GM19023 (cell line): ENCODE results near the gene EML4.
A peak's percentile ranks its signal among the peaks of the same experiment; 100 is the strongest.

ENCODE experiments used
- ATAC-seq: cut with Tn5 transposase; IDR thresholded peaks from one replicate; pipeline ENCODE4 v1.9.1; 2021; ENCODE audit warnings: mild to moderate bottlenecking, moderate library complexity; ENCODE audit not compliant: unreplicated experiment

EML4 gene

DNA sequence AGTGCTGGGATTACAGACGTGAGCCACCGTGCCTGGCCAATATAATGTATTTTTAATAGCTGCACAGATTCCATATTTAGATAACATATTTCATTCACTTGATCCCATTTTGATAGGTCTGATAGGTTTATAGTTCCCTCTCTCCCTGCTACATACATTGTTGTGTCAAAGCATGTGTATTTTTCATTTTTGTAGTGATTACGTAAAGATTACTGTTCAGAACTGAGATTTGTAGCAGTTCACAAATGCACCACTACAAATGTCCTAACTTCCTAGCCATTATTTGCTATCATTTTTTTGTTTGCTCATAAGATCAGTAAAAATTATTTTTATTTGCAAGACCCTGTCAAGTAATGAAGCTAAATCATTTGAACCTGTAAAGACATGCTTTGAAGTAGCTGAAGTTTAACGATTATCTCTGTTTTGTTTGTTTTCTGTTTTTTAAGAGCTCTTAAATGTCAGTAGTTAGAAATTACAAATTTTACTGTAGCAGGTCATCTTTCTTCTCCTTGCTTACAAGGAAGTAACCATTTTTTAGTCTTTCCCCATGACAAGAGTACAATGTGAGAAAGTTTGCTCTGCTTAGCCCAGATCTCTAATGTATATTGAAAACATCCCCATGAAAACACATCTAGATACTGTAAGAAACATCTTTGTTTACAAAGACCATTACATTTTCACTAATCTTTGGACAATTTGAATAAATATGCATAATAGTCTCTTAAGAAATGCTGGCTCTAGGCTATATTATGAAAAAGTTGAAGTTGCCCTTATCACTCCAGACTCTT is 54.1 kb downstream of the EML4 start:
- ATAC-seq = no peak

DNA sequence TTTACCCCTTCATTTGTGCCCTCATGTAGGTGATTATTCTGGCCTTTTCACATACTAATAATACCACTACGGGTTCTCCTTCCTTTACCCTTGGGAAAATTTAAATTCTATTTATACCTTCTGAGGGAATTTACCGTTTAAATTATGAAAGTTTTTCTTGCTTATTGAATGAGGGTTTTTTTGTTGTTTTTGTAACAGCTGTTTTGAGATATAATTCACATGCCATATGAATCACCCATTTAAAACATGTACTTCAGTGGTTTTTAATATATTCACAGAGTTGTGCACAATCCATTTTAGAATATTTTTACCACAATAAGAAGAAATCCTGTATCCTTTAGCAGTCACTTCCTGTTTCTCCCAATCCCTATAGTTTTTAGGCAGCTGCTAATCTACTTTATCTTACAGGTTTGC is 54.7 kb downstream of the EML4 start:
- ATAC-seq = no peak

DNA sequence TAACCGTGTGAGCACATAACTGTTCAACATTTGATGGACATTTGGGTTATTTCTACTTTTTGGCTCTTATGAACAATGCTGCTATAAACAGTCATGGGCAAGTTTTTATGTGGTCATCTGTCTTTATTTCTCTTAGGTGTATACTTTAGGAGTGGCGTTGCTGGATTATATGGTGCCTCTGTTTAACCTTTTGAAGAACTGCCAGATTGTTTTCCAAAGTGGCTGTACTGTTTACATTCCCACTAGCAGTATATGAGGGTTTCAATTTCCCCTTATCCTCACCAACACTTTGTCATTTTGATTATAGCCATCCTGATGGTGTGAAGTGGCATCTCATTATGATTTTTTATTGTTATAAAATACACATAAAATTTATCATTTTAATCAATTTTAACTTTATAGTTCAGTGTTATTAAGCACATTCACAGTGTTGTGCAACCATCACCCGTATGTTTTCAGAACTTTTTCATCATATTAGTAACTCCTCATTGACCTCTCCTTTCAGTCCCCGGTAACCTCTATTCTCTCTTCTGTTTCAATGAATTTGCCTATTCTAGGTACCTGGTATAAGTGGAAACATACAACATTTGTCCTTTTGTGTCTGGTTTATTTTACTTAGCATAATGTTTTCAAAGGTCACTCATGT is 55.4 kb downstream of the EML4 start:
- ATAC-seq = no peak

DNA sequence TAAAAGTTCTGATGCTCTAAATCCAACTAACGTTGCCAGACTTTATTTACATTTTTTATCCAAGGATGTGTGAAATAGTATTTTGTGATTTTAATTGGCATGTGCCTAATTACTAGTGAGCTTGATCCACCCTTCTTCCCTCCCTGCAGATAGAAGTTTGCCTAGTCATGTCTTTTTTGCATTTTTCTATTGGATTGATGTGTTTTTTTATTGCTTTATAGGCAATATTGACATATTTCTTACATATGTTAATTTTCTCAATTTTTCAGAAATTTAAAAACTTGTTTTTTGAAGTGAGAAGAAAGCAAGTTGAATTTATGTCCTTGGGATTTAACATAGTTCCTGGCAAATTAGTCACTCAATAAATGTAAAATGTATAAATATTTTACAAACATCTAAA is 56.4 kb downstream of the EML4 start:
- no peak for ATAC-seq

DNA sequence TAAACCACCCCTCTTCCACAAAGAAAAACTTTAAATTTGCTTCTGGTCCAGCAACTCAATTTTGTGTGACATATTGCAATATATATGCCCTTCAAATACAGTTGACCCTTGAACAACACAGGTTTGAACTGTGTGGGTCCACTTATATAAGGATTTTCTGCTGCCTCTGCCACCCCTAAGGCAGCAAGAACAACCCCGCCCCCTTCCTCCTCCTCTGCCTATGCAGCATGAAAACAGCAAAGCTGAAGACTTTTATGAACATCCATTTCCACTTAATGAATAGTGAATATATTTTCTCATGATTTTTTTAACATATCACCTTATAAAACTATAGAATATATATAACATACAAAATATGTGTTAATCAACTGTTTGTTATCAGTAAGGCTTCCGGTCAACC is 58.3 kb downstream of the EML4 start:
- ATAC-seq = no peak

DNA sequence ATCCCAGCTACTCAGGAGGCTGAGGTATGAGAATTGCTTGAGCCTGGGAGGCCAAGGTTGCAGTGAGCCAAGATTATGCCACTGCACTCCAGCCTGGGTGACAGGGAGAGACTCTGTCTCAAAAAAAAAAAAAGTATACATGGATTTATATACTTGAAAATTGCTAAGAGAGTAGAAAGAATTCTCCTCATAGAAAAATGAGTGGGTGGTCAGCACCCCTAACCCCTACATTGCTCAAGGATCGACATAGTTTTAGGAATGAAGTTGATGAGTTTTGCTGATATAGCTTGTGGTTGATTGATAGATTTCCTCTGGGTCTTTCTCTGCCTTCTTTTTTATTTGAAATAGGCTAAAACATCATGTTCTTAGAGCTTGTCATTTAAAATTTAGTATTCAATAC is 58.9 kb downstream of the EML4 start:
- no peak for ATAC-seq

DNA sequence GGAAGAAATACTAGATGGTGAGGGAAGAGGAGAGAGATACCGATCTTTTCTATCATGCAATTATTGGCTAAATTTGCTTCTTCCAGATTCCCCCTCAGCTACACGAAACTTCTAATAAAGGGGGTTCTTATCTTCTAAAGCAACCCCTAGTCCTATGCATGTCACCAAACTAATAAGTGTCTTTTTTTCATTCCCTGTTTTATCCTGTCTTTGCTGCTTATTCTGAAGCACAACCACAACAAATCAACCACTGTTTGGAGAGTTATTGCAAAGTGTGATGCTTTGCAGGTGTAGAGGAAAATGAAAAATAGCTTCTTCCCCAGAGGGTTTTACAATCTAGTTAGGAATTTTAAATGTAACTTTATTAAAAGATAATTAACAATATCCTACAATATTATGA is 60.8 kb downstream of the EML4 start:
- ATAC-seq = no peak

DNA sequence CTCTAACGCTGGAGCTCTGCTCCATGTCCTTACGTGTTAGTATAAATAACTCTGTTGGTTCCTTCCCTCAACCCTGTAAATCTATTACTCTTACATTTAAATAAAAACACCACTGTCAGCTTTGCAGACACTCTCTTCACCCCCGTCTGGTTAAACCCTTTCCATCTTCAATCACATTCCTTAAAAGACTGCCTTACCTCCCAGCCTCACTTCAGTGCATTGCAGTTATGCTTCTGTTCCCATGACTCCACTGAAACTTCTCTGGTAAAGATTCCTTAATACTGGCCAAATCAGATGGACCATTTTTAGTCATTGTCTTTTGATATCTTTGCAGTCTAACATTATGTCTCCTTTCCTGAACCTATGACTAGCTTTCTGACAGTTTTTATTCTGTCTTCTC is 61.7 kb downstream of the EML4 start:
- no peak for ATAC-seq

DNA sequence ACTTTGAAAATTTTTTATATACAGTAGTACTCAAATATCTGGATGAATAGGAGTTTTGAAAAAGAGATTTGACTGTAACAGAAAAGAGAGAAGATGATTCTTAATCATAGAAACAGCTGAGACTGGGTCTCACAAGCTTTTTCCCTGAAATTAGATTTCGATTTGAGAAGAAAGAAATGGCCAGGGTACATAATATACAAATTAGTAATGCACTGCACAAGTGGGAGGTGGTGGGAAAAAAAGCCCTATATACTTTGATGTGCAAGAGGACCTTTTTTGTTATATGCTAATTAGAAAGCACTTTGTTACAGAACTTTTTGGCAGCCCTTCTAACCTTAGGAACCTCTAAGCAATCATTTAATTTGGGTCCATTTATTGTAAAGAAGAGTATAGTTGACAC is 62.9 kb downstream of the EML4 start:
- ATAC-seq = no peak

DNA sequence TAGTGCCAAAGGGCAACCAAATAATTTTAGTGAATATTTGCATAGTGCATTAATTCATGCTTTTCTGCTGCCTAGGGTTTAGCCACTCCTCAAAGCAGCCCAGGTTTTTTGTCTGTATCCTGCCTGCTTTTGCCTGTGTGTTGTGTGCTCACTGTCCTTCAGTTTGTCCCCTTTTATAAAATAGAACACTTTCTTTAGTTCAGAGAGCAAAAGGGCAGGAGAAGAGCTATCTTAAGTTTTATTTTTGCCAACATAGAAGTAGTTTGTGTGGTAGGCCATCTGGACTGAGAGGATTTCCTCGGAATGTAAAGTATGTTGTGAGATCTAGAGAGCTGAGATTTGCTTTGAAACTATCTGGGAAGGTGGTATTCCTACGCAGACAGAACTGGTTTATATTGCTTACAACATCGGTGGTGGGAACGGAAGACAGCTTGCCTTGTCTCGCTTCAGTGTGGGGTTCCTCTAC is 64.9 kb downstream of the EML4 start:
- no peak for ATAC-seq

DNA sequence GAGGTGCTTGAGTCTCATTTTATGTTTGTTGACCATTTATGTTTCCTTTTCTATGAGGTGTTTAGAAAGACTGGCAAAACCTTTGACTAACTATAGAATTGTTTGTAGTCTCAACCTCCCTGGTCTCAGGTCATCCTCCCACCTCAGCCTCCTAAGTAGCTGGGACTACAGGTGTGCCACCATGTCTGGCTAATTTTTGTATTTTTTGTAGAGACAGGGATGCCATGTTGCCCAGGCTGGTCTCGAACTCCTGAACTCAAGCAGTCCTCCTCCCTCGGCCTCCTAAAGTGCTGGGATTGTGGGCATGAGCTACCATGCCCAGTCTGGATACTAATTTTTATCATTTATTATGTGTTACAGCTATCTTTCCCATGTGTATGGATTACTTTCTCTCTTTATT is 67.8 kb downstream of the EML4 start:
- ATAC-seq = no peak

DNA sequence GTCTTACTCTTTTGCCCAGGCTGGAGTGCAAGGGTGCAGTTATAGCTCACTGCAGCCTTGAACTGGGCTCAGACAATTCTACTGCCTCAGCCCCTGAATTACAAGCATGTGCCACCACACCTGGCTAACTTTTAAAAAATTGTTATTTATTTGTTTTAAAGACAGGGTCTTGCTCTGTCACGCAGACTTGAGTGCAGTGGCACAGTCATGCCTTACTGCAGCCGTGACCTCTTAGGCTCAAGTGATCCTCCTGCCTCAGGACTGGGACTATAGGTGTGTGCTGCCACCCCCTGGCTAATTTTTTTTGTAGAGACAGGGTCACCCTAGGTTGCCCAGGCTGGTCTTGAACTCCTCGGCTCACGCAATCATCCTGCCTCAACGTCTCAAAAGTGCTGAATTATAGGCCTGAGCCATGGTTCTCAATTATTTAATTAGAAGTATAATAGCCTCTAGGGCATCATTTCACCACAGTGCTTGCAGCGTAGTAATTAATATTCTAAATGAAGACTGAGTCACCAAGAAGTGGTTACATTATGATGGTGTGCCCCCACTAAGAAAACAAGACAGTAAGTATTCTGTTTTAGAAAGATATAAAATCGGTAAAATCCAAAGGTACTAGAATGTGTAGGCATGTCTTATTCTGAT is 69.6 kb downstream of the EML4 start:
- ATAC-seq = peak; percentile 92

DNA sequence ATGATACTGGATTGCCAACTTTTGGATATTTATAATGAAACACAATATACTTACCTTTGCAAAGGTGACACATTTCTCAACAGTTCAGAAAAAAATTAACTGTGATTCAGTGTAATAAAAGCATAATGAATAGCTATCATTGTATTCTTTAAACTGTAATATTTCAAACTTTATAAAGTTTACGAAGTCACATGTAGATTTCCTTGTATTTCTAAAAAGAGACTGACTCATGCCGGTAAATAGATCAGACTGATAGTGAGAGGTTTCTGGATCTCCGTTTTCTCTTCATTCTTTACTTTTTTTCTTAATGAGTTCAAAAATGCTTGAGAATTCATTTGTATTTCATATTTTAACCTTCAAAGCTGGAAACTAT is 70.1 kb downstream of the EML4 start:
- ATAC-seq = no peak

DNA sequence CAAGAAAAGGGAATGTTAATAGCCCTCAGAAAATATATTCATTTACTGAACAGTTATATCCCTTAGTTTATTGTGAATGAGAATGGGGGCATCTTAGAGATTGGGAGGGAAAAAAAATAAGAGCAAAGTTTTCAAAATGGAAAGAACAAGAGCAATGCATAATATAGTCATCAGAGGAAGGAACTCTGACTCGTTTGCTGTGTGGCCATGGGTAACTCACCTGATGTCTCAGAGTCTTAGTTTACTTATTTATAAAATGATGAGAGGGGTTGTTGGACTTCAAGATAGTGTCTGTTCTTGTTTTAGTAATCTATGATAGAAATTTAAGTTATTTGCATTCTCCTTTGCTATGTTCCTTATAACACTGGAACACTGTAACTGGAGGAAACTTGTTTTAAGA is 70.7 kb downstream of the EML4 start:
- no peak for ATAC-seq

DNA sequence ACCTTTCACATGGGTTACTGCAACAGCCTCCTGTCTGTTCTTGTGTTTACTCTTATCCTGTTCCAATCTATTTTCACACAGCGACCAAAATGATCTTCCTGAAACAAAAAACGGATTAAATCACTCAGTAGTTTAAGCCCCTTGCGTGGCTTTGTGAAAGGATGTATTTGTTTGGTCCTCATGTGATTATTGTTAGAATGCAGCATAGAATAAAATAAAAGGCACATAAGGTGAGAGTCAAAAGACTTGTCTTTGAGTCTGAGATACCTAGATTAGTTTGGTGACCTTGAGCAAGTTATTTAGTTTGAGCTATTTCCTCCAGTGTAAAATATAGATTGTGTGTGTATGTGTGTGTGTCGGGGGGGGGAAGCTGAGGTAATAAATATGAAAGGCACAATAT is 72.4 kb downstream of the EML4 start:
- no peak for ATAC-seq

DNA sequence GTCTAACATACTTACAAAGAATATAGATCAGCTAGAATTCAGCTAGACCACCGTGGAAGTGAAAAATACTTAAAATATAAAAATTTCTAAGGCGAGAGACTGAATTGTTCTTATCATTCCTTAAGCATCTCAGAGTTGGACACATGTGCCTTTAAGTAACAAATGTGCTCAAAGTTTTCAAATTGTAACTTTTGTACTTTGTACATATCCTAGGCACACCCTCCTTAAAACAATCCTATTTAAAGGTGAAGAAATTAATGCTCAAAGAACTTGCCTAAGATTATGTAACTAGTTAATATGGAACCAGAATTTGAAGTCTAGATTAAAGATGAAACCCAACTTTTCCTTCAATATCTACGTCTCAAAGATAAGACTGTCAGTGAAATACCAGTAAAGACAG is 74.1 kb downstream of the EML4 start:
- no peak for ATAC-seq

DNA sequence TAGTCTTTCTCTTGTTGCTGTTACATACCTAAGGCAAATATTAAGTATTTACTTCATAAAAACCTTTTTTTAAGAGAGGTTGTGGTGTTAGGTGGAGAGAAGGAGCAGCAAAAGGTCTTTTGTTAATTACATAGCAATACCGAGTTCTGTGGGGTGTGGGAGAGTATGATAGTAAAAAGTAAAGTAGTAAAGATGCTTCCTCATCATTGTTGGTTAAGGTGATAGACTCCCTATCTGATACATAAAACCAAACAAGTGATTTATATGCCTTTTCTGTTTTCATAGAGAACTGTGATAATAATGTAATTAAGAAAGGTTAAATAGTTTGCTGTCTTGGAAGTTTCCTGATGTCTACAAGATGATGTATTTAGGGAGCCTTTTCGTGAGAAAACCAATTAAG is 75.4 kb downstream of the EML4 start:
- ATAC-seq = no peak

DNA sequence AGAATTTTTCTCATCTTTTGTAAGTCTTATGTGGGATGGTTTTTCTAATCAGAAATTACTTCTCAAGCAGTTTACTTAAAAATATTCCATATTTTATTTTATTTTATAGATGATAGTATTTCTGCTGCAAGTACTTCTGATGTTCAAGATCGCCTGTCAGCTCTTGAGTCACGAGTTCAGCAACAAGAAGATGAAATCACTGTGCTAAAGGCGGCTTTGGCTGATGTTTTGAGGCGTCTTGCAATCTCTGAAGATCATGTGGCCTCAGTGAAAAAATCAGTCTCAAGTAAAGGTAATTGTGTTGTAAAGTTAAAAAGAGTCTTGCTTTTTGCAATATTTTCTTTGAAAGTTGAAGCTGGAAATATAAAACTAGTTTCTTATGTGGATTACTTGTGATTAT is 76.2 kb downstream of the EML4 start:
- no peak for ATAC-seq

DNA sequence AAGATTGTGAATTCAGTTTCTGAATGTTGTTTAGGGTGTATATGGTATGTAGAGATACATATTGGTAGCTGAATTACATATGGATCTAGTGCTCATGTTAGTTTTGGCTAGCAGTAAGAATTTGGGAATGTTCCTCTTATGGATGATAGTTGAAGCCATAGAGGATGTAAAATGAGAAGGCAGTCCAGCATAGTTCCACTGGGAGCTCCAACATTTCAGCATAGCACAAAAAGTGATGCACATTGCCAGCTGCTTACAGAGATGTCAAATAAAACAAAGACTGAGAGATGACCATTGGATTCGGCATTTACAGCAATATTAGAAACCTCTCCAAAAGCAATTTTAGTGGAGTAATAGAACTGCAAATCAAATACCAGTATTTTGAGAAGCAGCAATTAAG is 77.4 kb downstream of the EML4 start:
- no peak for ATAC-seq

DNA sequence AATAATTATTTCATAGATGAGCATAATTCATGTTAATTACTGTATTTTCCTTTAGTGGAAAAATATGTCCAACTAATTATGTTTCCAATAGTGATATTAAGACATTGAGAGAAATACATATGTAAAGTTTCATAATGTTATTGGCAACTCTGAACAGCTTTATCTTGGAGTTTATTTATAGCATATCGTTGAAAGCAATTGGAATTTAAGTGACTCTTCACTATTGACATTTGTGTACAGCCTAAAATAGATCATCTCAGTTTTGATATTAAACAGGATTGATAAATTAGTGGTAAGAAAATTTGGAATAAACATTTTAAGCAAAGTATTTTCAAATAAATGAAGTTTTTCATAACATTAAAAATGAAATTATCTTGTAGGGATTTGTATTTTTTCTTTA is 79.7 kb downstream of the EML4 start:
- ATAC-seq = no peak

DNA sequence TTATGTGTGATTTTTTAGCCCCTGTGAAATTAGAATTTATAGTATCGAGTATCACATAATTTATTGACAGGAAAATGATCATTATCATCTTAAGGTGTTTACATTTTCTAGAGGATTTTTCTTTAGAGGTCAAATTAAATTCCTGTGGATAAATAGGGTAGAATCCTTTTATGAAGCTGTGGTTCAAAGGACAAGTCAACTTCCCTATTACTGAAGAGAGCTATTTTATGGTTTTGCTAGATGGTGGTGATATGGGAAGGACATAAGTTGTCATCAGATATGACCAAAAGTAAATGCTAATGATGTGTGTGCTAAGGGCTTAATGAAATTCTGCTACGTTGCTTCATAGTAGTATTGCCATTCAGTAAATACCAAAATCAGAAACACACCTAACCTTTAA is 80.1 kb downstream of the EML4 start:
- ATAC-seq = no peak

DNA sequence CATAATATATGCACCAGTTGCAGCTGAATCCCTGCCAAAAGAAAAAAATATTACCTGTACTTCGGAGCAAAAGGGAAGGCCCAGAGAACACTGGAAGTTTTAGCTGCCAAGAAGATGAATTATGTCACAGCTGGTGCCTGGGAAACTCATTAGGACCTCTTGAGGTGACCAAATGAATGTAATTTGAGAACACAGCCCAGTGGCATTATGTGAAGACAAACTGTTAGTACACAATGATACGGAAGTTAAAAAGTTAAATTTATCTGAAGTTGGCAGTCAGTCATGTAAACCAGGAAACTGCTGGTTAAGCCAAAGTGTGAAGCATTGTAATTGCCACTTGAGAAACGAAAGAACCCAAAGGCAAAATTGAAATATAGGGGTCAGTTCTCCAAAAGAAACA is 80.7 kb downstream of the EML4 start:
- ATAC-seq = no peak
